Thymus (tissue), 11 donors: ENCODE results near the gene TJP1. TPM values are rescaled to one million over a fixed set of nuclear protein-coding genes. Genes with fewer than 3 reads are reported as not detected.
"Not testable (repeated sequence)": the region's sequence is repeated elsewhere in the genome, so short reads cannot be mapped to it uniquely, and the experiment has no call there.

ENCODE experiments used
- DNase-seq, 9 donors: peaks; one replicate each; pipeline ENCODE4 v3.0.0-alpha.2; 2013; ENCODE audit warnings: low spot score in 9 of 9, low read depth in 6 of 9, missing footprints in 1 of 9
- H3K27ac ChIP-seq, 2 donors: one replicate each; pipeline ENCODE4 v1.5.1; 2013; ENCODE audit warnings: control low read depth in 1 of 2, low read depth in 1 of 2, low read length in 1 of 2, mild to moderate bottlenecking in 1 of 2, moderate library complexity in 1 of 2
- H3K27me3 ChIP-seq, 2 donors: one replicate each; pipeline ENCODE4 v1.5.1; 2013; ENCODE audit warnings: low read length in 1 of 2; ENCODE audit not compliant: control insufficient read depth in 2 of 2, insufficient read depth in 1 of 2
- H3K36me3 ChIP-seq, 2 donors: one replicate each; pipeline ENCODE4 v1.5.1; 2013; ENCODE audit warnings: low read length in 1 of 2, mild to moderate bottlenecking in 1 of 2, moderate library complexity in 1 of 2; ENCODE audit not compliant: control insufficient read depth in 2 of 2, insufficient read depth in 2 of 2
- H3K4me1 ChIP-seq, 2 donors: one replicate each; pipeline ENCODE4 v1.5.1; 2013; ENCODE audit warnings: low read length in 2 of 2; ENCODE audit not compliant: control insufficient read depth in 2 of 2, insufficient read depth in 2 of 2
- H3K4me3 ChIP-seq, 2 donors: one replicate each; pipeline ENCODE4 v1.5.1; 2013; ENCODE audit warnings: low read length in 2 of 2, control low read depth in 1 of 2, mild to moderate bottlenecking in 1 of 2
- H3K9me3 ChIP-seq, 2 donors: one replicate each; pipeline ENCODE4 v1.5.1; 2013; ENCODE audit warnings: low read length in 1 of 2, mild to moderate bottlenecking in 1 of 2; ENCODE audit not compliant: control insufficient read depth in 2 of 2, insufficient read depth in 1 of 2
- WGBS: extraction: QIAGEN DNeasy Blood & Tissue Kit; methylation state at CpG from one replicate; pipeline ENCODE4 v1.1.7; 2013; 5-methylcytosine and 5-hydroxymethylcytosine counted together
- polyA plus RNA-seq: library from polyadenylated mRNA; stranded (reverse); fragments of 200-250 nt; gene quantifications from one replicate; pipeline ENCODE4 v1.2.3, GENCODE V29; 2013
- total RNA-seq: library from RNA; stranded (reverse); fragments of 120-200 nt; gene quantifications from one replicate; pipeline ENCODE4 v1.2.4, GENCODE V29; 2013
- donor health status: healthy.

Gene TJP1
- total and polyA plus RNA-seq, 2 donors, result 7.3 to 11.5 TPM

DNA sequence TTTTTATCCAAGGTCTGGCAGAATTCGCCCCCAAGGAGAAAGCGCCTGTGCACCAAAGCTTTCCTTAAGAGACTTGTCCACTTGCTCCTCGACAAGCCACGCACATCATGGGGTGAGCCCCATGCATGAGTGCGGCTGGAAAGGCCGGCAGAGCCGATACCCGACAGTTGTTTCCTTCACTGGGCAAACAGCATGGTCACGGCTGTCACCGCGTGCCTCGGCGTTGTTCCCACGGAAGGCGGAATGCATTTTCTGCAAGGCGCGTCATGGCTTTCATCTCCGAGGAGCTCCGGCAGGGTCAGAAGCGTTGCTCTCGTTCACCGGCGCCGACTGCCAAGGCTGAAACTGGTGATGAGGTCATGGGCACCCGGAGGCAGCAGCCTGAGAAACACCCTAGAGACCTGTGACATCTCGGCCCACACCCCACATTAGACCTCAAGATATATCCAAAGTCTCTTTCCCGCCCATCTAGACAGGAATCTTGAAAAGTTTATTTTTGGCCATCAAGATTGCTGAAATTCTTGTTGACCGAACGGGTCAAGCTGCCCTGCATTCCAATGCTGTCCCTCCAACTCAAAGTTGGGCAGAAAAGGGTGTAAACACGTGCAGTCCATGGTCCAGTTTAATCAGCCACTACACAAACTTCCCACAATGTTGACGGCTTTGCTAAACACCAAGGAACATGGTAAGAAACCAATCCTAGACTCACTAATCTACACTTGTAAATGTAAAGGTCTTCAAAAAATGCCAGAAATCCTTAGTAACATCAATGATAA is 604 bp upstream of the TJP1 start:
- Histone ChIP-seq H3K9me3 (peaks cover 0 to 1% of the 10 kb centered on the region in 2 donors), H3K27me3 (peaks cover 48 to 74% of the 10 kb centered on the region in 2 donors), H3K4me1 (no peaks in the 10 kb centered on the region), H3K4me3 (peak overlapping the region; percentile 13 to 44), H3K36me3 (no peaks in the 10 kb centered on the region), H3K27ac (peak overlapping the region in 1 of 2 donors; percentile 43)
- WGBS, result 9% methylated on average over 31 of the region's 31 CpGs
- peak in 1 of 9 donors; percentile 10 for DNase-seq

DNA sequence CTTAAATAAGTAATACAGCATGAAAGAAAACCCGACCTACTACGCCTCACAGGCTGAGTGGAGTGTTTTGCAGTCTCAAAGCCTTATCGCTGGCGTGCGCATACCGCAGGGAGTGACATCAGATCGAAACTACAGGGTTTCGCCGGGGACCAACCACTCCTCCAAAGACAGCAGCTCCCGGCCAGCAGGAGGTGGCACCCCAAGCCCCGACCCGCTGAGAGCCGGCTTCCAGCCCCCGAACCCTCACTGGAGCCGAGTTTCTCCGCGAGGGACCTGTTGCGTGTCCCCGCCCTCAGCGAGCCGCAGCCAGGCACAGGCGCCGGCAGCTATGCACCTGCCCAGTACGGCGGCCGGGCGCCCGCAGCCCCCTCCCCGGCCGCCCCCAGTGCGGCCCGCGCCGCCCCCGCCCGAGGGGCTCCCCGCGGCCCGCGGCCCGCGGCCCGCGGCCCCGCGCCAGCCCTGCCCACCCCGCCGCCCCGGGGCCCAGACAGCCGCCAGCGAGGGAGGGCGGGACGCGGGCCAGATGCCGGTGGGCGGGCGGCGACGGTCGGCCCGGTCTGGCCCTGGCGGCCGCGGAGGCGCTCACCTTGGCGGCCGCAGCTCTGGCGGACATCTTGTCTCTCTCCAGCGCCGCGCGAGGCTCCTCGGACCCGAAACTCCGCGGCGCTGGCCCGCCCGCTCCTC is 710 bp downstream of the TJP1 start:
- Histone ChIP-seq H3K4me3 (peak overlapping the region; percentile 34 to 44), H3K4me1 (no peaks in the 10 kb centered on the region), H3K27ac (no peak overlapping the region), H3K36me3 (no peaks in the 10 kb centered on the region), H3K27me3 (peaks cover 36 to 65% of the 10 kb centered on the region in 2 donors), H3K9me3 (peaks cover 0 to 1% of the 10 kb centered on the region in 2 donors)
- DNase-seq, result peak in 1 of 9 donors; percentile 21
- WGBS, result 3% methylated on average over 78 of the region's 79 CpGs

DNA sequence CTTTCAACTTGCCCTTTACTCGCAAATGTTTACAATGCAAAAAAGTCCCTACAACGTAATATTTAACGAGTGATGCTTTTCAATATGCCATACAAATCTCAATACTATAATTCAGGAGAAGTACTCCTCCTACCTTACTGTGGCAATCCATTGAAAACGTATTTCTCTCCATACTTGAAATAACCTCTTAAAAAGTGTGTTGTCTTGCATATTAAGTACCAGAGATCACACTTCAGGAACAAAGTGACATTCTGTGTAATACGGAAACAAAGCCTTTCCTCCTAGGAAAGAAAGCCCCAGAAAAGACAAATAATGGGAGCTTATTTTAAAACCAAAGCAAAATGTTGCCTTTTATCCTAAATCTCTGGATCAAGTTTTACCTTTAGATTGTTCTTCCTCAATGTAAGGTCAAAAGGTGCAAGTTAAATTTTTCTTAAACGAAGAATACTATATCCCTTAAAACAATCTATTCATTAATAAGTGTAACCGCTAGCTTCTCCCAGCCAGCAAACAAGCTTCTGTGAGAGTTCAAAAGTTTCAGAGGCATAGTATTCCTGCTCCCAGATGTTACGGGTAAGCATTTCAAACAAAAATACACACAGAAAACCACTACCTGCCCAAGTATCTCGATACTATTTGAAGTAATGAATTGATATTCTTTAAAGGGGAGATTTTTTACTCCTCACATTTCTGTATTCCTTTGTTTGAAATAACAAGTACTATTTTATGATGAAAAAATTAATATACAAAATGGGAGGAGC is 1.7 kb downstream of the TJP1 start:
- 37% methylated on average over 9 of the region's 9 CpGs for WGBS
- H3K4me1 ChIP-seq, result no peaks in the 10 kb centered on the region
- H3K27me3 ChIP-seq, result peaks cover 37 to 64% of the 10 kb centered on the region in 2 donors
- no peaks in the 10 kb centered on the region for H3K36me3 ChIP-seq
- H3K27ac ChIP-seq, result no peak overlapping the region
- no peak for DNase-seq
- H3K9me3 ChIP-seq, result peaks cover 0 to 1% of the 10 kb centered on the region in 2 donors
- no peak overlapping the region for H3K4me3 ChIP-seq

DNA sequence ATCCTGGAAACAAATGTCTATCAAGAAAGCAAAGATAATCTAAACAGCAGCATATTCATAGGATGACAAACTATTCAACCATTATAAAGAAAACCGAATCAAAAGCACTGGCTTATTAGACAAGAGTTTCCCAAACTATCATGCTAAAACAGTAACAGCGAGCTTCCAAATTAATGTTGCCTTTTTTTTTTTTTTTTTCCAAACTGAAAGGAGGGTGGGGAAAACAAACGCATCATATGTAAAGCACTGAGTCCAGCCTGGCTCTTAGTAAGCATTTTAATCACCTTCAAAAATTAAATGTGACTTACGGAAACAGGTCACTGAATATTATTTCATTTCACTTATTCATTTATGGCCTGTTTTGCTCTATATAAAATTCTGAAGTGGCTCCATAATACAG is 2.3 kb downstream of the TJP1 start:
- Histone ChIP-seq H3K36me3 (no peaks in the 10 kb centered on the region), H3K4me3 (no peak overlapping the region), H3K27me3 (peaks cover 38 to 64% of the 10 kb centered on the region in 2 donors), H3K4me1 (no peaks in the 10 kb centered on the region), H3K9me3 (peaks cover 0 to 1% of the 10 kb centered on the region in 2 donors), H3K27ac (no peak overlapping the region)
- WGBS, result 75% methylated on average over 4 of the region's 4 CpGs
- DNase-seq, result no peak

DNA sequence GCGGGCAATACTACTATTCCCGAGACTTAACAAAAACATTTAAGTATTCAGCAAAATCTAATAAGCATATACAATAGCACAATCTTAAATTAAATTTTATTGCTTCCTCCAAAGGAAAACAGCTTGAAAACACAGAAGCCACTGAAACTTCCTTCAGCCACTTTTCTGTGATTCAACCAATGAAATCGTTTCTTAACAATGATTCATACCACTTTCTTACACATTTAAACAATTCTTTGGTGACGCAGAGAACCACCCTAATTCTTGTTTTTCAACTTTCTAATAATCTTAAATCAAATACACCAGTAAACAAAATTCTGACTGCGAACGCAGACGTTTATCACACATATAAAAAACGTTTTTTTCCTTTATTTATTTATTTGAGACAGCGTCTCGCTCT is 4.1 kb downstream of the TJP1 start:
- Histone ChIP-seq H3K4me1 (no peaks in the 10 kb centered on the region), H3K4me3 (no peak overlapping the region)
- 87% methylated on average over 10 of the region's 10 CpGs for WGBS

DNA sequence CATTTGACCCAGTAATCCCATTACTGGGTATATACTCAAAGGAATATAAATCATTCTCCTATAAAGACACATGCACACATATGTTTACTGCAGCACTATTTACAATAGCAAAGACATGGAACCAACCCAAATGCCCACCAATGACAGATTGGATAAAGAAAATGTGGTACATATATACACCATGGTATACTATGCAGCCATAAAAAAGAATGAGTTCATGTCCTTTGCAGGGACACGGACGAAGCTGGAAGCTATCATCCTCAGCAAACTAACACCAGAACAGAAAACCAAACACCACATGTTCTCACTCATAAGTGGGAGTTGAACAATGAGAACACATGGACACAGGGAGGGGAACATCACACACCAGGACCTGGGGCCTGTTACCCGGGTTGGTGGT is 4.8 kb downstream of the TJP1 start:
- not testable (repeated sequence) for H3K4me1 ChIP-seq, H3K36me3 ChIP-seq, DNase-seq, H3K9me3 ChIP-seq, H3K4me3 ChIP-seq, H3K27ac ChIP-seq
- WGBS, result 87% methylated on average over 3 of the region's 3 CpGs
- H3K27me3 ChIP-seq, result peaks cover 36 to 44% of the 10 kb centered on the region in 2 donors

More for the DNA sequence above, 4.1 kb downstream of the TJP1 start:
- peaks cover 0 to 1% of the 10 kb centered on the region in 2 donors for H3K9me3 ChIP-seq
- no peak for DNase-seq
- no peak overlapping the region for H3K27ac ChIP-seq
- peaks cover 42 to 51% of the 10 kb centered on the region in 2 donors for H3K27me3 ChIP-seq
- H3K36me3 ChIP-seq, result no peaks in the 10 kb centered on the region

DNA sequence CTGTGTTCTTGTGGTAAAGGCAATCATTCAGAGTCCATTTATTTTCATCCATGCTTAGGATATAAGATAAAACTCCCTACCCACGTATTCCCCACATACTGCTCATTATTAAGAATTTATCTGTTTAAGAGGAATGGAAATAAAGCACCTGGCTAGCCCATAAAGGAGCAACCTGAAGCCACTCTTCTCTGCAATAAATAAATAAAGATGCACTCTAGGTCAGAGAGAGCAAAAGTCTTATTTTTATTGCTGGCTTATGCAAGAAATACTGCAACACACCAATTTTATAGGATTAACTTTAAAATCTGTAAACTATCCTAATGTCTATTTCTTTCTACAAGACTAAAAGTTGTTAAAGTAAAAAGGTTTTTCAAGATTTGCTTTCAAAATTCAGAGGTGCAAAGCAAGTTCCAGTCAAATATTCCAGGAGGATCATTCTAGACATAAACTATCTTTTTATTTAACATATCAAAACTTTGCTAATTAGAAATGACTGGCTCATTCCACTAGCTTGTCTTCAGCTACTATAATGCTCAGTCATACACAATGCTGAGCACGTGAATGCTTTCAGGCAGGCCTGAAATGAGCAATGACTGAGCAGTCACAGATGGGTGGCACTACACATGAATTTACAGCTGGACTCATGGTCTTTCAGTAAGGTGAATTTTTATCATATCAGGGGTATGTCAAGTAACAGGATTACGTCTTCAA is 7.1 kb downstream of the TJP1 start:
- no peak overlapping the region for H3K27ac ChIP-seq
- no peaks in the 10 kb centered on the region for H3K36me3 ChIP-seq
- 75% methylated on average over 3 of the region's 3 CpGs for WGBS
- DNase-seq, result no peak
- no peaks in the 10 kb centered on the region for H3K4me1 ChIP-seq
- H3K4me3 ChIP-seq, result no peak overlapping the region
- H3K27me3 ChIP-seq, result peaks cover 19 to 24% of the 10 kb centered on the region in 2 donors
- no peaks in the 10 kb centered on the region for H3K9me3 ChIP-seq

DNA sequence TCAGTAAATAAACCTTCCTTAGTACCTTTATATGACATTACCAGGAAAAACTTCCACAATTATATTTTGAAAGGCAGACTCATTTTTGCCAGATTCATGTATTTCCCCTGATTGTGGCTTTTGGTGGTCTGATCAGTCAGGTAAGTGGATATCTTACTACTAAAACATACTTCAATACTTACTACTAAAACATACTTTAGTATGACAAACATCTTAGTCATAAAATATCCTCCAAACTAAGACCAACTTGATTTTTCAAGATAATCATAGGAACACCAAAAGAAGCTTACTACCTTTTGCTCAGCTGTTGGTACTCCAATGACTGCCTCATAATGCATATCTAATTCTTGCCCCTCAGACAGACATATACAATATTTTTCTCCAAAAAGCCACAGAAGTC is 9.3 kb downstream of the TJP1 start:
- H3K27me3 ChIP-seq, result peaks cover 5 to 12% of the 10 kb centered on the region in 2 donors
- no peaks in the 10 kb centered on the region for H3K9me3 ChIP-seq
- no peak for DNase-seq
- no peaks in the 10 kb centered on the region for H3K4me1 ChIP-seq
- no peak overlapping the region for H3K4me3 ChIP-seq
- H3K27ac ChIP-seq, result no peak overlapping the region
- no peaks in the 10 kb centered on the region for H3K36me3 ChIP-seq
